Osteoblast (primary cell): ENCODE data around the gene ZBTB40. TPM values are rescaled to one million over a fixed set of nuclear protein-coding genes. Genes with fewer than 3 reads are reported as not detected.

Experiments
- DNase-seq: peaks from one replicate; pipeline ENCODE4 v3.0.0; 2011; ENCODE audit warnings: low spot score, mixed read lengths; ENCODE audit not compliant: insufficient read length; ENCODE audit errors: missing footprints
- H2AFZ ChIP-seq: 2 replicates; pipeline ENCODE4 v1.6.0; 2011; ENCODE audit warnings: mild to moderate bottlenecking, low read length
- H3K27ac ChIP-seq: 2 replicates; pipeline ENCODE4 v1.5.1; 2011; ENCODE audit warnings: mild to moderate bottlenecking, low read depth, low read length, moderate library complexity
- H3K27me3 ChIP-seq: 2 replicates; pipeline ENCODE4 v1.6.0; 2012; ENCODE audit warnings: mild to moderate bottlenecking, control low read depth, inconsistent platforms, low read length, moderate library complexity; ENCODE audit not compliant: insufficient read depth
- H3K36me3 ChIP-seq: 2 replicates; pipeline ENCODE4 v1.5.1; 2011; ENCODE audit warnings: mild to moderate bottlenecking, low read length, control low read depth, moderate library complexity; ENCODE audit not compliant: insufficient read depth
- H3K4me1 ChIP-seq: 2 replicates; pipeline ENCODE4 v1.5.1; 2011; ENCODE audit warnings: mild to moderate bottlenecking, low read length, control low read depth, moderate library complexity; ENCODE audit not compliant: insufficient read depth
- H3K4me2 ChIP-seq: 2 replicates; pipeline ENCODE4 v1.6.0; 2011; ENCODE audit warnings: mild to moderate bottlenecking, low read length; ENCODE audit not compliant: insufficient read depth
- H3K4me3 ChIP-seq: fragments of 200-600 bp; sonication (generic); 3 replicates; pipeline ENCODE4 v1.5.1; 2012; ENCODE audit warnings: mild to moderate bottlenecking, low read length, inconsistent platforms; ENCODE audit not compliant: insufficient read depth
- H3K79me2 ChIP-seq: 2 replicates; pipeline ENCODE4 v1.6.0; 2012; ENCODE audit warnings: mild to moderate bottlenecking, low read length, control low read depth, inconsistent platforms; ENCODE audit not compliant: insufficient read depth
- H3K9me3 ChIP-seq: 2 replicates; pipeline ENCODE4 v1.5.1; 2011; ENCODE audit warnings: low read depth, low read length, control low read depth
- H4K20me1 ChIP-seq: 2 replicates; pipeline ENCODE4 v1.6.0; 2012; ENCODE audit warnings: mild to moderate bottlenecking, low read length, control low read depth; ENCODE audit not compliant: insufficient read depth
- total RNA-seq: library from RNA; depleted of rRNA; stranded (reverse); fragments of >200 nt; gene quantifications from 2 replicates; pipeline ENCODE4 v1.2.3, GENCODE V29; 2012
- TF ChIP-seq, protein P1 (sequence below): IDR thresholded peaks from 2 replicates; pipeline ENCODE4 v1.5.1; 2011; ENCODE audit warnings: mild to moderate bottlenecking, low read depth, low read length, moderate library complexity; ENCODE audit errors: extremely low read depth

Gene ZBTB40
- total RNA-seq, 1 donor: 16.3 TPM

DNA sequence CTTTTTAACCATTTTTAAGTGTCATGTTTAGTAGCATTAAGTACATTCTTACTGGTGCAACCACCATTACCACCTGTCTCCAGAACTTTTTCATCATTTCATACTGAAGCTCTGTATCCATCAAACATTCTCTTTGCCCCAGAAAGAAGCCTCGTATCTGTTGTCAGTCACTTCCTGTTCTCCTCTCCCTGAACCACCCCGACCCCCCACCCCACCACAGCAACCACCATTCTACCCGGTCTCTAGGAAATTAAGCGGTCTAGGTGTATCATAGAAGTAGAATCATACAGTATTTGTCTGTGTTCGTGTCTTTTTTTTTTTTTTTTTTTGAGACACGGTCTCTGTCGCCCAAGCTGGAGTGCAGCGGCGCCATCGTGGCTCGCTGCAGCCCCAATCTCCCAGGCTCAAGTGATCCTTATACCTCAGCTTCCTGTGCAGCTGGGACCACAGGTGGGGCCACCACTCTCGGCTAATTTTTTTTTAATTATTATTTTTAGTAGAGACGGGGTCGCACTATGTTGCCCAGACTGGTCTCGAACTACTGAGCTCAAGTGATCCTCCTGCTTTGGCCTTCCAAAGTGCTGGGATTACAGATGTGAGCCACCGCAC, 88.0 kb downstream of the ZBTB40 start:
- no peak overlapping the region for H3K4me3 ChIP-seq
- H3K27ac ChIP-seq: no peak overlapping the region
- no peak for DNase-seq
- no peaks in the 10 kb centered on the region for H4K20me1 ChIP-seq
- no peaks in the 10 kb centered on the region for H3K9me3 ChIP-seq
- H3K4me2 ChIP-seq: no peak overlapping the region
- TF ChIP-seq, protein P1, sequence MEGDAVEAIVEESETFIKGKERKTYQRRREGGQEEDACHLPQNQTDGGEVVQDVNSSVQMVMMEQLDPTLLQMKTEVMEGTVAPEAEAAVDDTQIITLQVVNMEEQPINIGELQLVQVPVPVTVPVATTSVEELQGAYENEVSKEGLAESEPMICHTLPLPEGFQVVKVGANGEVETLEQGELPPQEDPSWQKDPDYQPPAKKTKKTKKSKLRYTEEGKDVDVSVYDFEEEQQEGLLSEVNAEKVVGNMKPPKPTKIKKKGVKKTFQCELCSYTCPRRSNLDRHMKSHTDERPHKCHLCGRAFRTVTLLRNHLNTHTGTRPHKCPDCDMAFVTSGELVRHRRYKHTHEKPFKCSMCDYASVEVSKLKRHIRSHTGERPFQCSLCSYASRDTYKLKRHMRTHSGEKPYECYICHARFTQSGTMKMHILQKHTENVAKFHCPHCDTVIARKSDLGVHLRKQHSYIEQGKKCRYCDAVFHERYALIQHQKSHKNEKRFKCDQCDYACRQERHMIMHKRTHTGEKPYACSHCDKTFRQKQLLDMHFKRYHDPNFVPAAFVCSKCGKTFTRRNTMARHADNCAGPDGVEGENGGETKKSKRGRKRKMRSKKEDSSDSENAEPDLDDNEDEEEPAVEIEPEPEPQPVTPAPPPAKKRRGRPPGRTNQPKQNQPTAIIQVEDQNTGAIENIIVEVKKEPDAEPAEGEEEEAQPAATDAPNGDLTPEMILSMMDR: no peak
- H3K4me1 ChIP-seq: no peaks in the 10 kb centered on the region
- peaks cover 6% of the 10 kb centered on the region for H3K27me3 ChIP-seq
- no peaks in the 10 kb centered on the region for H3K79me2 ChIP-seq
- H2AFZ ChIP-seq: no peak overlapping the region
- no peaks in the 10 kb centered on the region for H3K36me3 ChIP-seq

DNA sequence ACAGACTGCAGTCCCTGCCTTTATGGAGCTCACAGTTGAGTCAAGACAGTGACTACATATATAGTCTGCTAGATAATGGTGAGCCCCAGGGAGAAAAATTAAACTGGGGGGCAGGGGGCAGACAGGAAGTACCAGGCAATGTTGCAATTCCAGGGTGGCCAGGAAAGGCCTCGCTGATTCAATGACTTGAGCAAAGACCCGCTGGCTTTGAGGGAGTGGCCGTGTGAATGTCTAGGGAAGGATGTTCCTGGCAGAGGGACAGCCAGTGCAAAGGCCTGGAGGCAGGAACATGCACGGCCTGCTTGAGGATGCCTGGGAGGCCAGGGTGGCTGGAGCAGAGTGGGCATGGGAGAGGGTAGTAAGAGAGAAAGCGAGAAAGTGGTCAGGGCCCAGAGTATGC, 88.7 kb downstream of the ZBTB40 start:
- no peaks in the 10 kb centered on the region for H3K79me2 ChIP-seq
- peaks cover 13% of the 10 kb centered on the region for H3K27me3 ChIP-seq
- no peaks in the 10 kb centered on the region for H3K9me3 ChIP-seq
- no peak overlapping the region for H2AFZ ChIP-seq
- no peaks in the 10 kb centered on the region for H3K36me3 ChIP-seq
- H3K4me2 ChIP-seq: no peak overlapping the region
- H3K4me1 ChIP-seq: no peaks in the 10 kb centered on the region
- DNase-seq: no peak
- H3K27ac ChIP-seq: no peak overlapping the region
- H3K4me3 ChIP-seq: no peak overlapping the region
- H4K20me1 ChIP-seq: no peaks in the 10 kb centered on the region
- TF ChIP-seq, protein P1: no peak

DNA sequence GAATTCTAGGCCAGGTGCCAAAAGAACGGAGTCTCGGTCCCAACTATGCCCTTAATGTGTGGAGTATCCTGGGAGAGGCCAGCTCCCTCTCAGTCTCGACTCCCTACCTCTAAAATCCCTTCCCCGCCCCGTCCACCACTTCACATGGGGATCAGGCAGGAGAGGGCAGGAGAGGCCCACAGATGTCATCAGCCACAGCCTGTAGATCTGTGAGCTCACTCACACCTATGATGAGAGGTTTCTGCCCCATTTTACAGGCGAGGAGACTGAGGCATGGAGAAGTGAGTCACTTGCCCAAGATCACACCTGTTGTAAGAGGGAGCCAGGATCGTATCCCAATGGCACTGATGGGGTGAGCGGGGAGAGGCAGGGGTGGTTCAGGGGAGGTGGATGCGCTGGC, 91.2 kb downstream of the ZBTB40 start:
- H3K4me1 ChIP-seq: no peaks in the 10 kb centered on the region
- no peak overlapping the region for H3K4me3 ChIP-seq
- H3K9me3 ChIP-seq: no peaks in the 10 kb centered on the region
- no peaks in the 10 kb centered on the region for H3K36me3 ChIP-seq
- H2AFZ ChIP-seq: no peak overlapping the region
- TF ChIP-seq, protein P1: no peak
- no peak overlapping the region for H3K27ac ChIP-seq
- H3K27me3 ChIP-seq: peaks cover 35% of the 10 kb centered on the region
- H3K4me2 ChIP-seq: no peak overlapping the region
- no peak for DNase-seq
- H3K79me2 ChIP-seq: no peaks in the 10 kb centered on the region
- H4K20me1 ChIP-seq: no peaks in the 10 kb centered on the region

DNA sequence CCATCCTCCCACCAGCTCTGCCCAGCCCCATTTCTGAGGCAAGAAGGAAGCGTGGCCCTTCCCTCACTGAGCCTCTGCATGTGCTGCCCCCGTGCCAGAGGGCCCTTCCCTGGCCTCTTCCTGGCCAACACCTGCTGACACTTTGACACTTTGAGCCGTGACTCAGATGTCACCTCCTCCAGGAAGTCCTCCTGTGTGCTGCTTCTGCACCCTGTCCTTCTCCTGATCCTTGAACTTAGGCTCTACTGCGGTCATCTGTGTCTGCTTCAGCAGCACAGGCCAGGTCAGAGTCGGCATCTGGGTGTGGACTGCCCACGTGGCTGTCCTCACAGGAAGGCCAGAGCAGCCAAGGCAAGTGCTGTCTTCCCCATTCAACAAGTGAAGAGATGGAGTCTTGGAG, 92.0 kb downstream of the ZBTB40 start:
- H3K79me2 ChIP-seq: no peaks in the 10 kb centered on the region
- TF ChIP-seq, protein P1: no peak
- H3K27ac ChIP-seq: no peak overlapping the region

More for the DNA sequence above, 92.0 kb downstream of the ZBTB40 start:
- Histone ChIP-seq H3K4me1 (no peaks in the 10 kb centered on the region), H2AFZ (no peak overlapping the region), H4K20me1 (no peaks in the 10 kb centered on the region), H3K9me3 (no peaks in the 10 kb centered on the region), H3K27me3 (peaks cover 42% of the 10 kb centered on the region), H3K36me3 (no peaks in the 10 kb centered on the region), H3K4me3 (no peak overlapping the region), H3K4me2 (no peak overlapping the region)
- peak; percentile 72 for DNase-seq
